Liver (tissue), 9 donors: ENCODE results near the gene POFUT1. TPM values are rescaled to one million over a fixed set of nuclear protein-coding genes. Genes with fewer than 3 reads are reported as not detected.

Experiments used
- DNase-seq: peaks from one replicate; pipeline ENCODE4 v3.0.0-alpha.2; 2017; ENCODE audit warnings: low spot score
- H3K27ac ChIP-seq, 2 donors: one replicate each; pipeline ENCODE4 v1.7.0; 2013; ENCODE audit warnings: inconsistent platforms in 2 of 2, low read length in 2 of 2, control low read depth in 1 of 2, low read depth in 1 of 2, mild to moderate bottlenecking in 1 of 2
- H3K27me3 ChIP-seq, 4 donors: one replicate each; pipeline versions ENCODE4 v1.6.1 to v1.7.0; 2013; ENCODE audit warnings: low read length in 3 of 4, inconsistent platforms in 1 of 4, mild to moderate bottlenecking in 1 of 4, moderate library complexity in 1 of 4; ENCODE audit not compliant: control insufficient read depth in 4 of 4, insufficient read depth in 4 of 4
- H3K36me3 ChIP-seq, 4 donors: one replicate each; pipeline versions ENCODE4 v1.6.1 to v1.7.0; 2013; ENCODE audit warnings: low read length in 3 of 4, mild to moderate bottlenecking in 3 of 4, low read depth in 1 of 4, moderate library complexity in 1 of 4; ENCODE audit not compliant: control insufficient read depth in 4 of 4, insufficient read depth in 3 of 4
- H3K4me1 ChIP-seq, 4 donors: one replicate each; pipeline versions ENCODE4 v1.6.1 to v1.7.0; 2013; ENCODE audit warnings: low read length in 3 of 4, mild to moderate bottlenecking in 3 of 4, moderate library complexity in 1 of 4; ENCODE audit not compliant: control insufficient read depth in 4 of 4, insufficient read depth in 4 of 4
- H3K4me3 ChIP-seq, 3 donors: one replicate each; pipeline versions ENCODE4 v1.6.1 to v1.7.0; 2013; ENCODE audit warnings: low read length in 3 of 3, control low read depth in 1 of 3, low read depth in 1 of 3, mild to moderate bottlenecking in 1 of 3
- H3K9ac ChIP-seq, 2 donors: one replicate each; pipeline ENCODE4 v1.7.0; 2013; ENCODE audit warnings: low read length in 2 of 2, mild to moderate bottlenecking in 2 of 2, moderate library complexity in 2 of 2, control low read depth in 1 of 2, low read depth in 1 of 2
- H3K9me3 ChIP-seq, 4 donors: one replicate each; pipeline versions ENCODE4 v1.6.1 to v1.7.0; 2013; ENCODE audit warnings: low read length in 3 of 4; ENCODE audit not compliant: control insufficient read depth in 4 of 4
- ATF3 ChIP-seq: IDR thresholded peaks from 2 replicates; pipeline ENCODE4 v1.6.1; 2016; ENCODE audit warnings: antibody characterized with exemption
- CTCF ChIP-seq: fragments of 150-350 bp; IDR thresholded peaks from 2 replicates; pipeline ENCODE4 v1.5.1; 2017; ENCODE audit warnings: improper control_type of control experiment, low read depth, low read length; ENCODE audit not compliant: missing input control
- EGR1 ChIP-seq, 2 donors: IDR thresholded peaks; 2 replicates each; pipeline ENCODE4 v1.6.1; 2016 to 2018; ENCODE audit warnings: antibody characterized with exemption in 2 of 2, low read depth in 2 of 2
- GABPA ChIP-seq, 2 donors: IDR thresholded peaks in 1 of 2; conservative IDR thresholded peaks in 1 of 2; 2 replicates each; pipeline ENCODE4 v1.6.1; 2016; ENCODE audit warnings: antibody characterized with exemption in 2 of 2, mild to moderate bottlenecking in 1 of 2, moderate library complexity in 1 of 2
- HNF4A ChIP-seq, 2 donors: conservative IDR thresholded peaks; 2 replicates each; pipeline ENCODE4 v1.6.1; 2016; ENCODE audit warnings: antibody characterized with exemption in 2 of 2, mild to moderate bottlenecking in 2 of 2
- MAX ChIP-seq: IDR thresholded peaks from 2 replicates; pipeline ENCODE4 v1.6.1; 2016; ENCODE audit warnings: antibody characterized with exemption
- NR2F2 ChIP-seq: IDR thresholded peaks from 2 replicates; pipeline ENCODE4 v1.6.1; 2016; ENCODE audit warnings: antibody characterized with exemption
- REST ChIP-seq: IDR thresholded peaks from 2 replicates; pipeline ENCODE4 v1.6.1; 2016; ENCODE audit warnings: antibody characterized with exemption, mild to moderate bottlenecking
- RXRA ChIP-seq, 2 donors: IDR thresholded peaks; 2 replicates each; pipeline ENCODE4 v1.6.1; 2017 to 2018; ENCODE audit warnings: antibody characterized with exemption in 2 of 2, mild to moderate bottlenecking in 1 of 2
- SP1 ChIP-seq: IDR thresholded peaks from 2 replicates; pipeline ENCODE4 v1.6.1; 2018; ENCODE audit warnings: antibody characterized with exemption, mild to moderate bottlenecking
- YY1 ChIP-seq: IDR thresholded peaks from 2 replicates; pipeline ENCODE4 v1.6.1; 2016; ENCODE audit warnings: antibody characterized with exemption, mild to moderate bottlenecking
- ZBTB33 ChIP-seq: IDR thresholded peaks from 2 replicates; pipeline ENCODE4 v1.6.1; 2016; ENCODE audit warnings: antibody characterized with exemption
- WGBS: extraction: QIAGEN DNeasy Blood & Tissue Kit; methylation state at CpG from one replicate; pipeline ENCODE4 v1.1.7; 2013; 5-methylcytosine and 5-hydroxymethylcytosine counted together
- polyA plus RNA-seq, 2 donors: library from polyadenylated mRNA; stranded (reverse) in 1 of 2; unstranded in 1 of 2; fragments of 200-250 nt in 1 of 2; fragments of >200 nt in 1 of 2; fragmentation: Nextera tagmentation in 1 of 2; extraction: Ambion mirVana in 1 of 2; gene quantifications; one replicate each; pipeline versions ENCODE4 v1.2.1 to v1.2.3, GENCODE V29; 2013 to 2015
- total RNA-seq, 2 donors: library from RNA; depleted of rRNA; stranded (reverse); fragments of >200 nt; gene quantifications; one replicate each; pipeline ENCODE4 v1.2.3, GENCODE V29; 2014
- donor health status: healthy.
- donor health status: healthy.
- donor health status: healthy.
- donor health status: healthy.
- donor health status: healthy.

Gene POFUT1
- total and polyA plus RNA-seq, 4 donors, result 14.6 to 43.3 (median 24.8) TPM

GRCh38 chr20:32209850-32210605, 2.3 kb downstream of the POFUT1 start:
- DNase-seq, result no peak
- Histone ChIP-seq H3K9ac (peak overlapping the region in 1 of 2 donors; percentile 29), H3K27ac (peak overlapping the region; percentile 85 to 96), H3K4me1 (peaks cover 6 to 67% (median 61%) of the 10 kb centered on the region in 4 donors), H3K9me3 (no peaks in the 10 kb centered on the region), H3K27me3 (no peaks in the 10 kb centered on the region), H3K4me3 (no peak overlapping the region), H3K36me3 (peaks cover 0 to 13% (median 3%) of the 10 kb centered on the region in 4 donors)
- 73% methylated on average over 9 of the region's 9 CpGs for WGBS
- TF ChIP-seq ZBTB33 (no peak), RXRA (IDR thresholded peaks at IDR 0.05) (peak in 1 of 2 donors; percentile 3), CTCF (no peak)

- DNase-seq, result no peak
- peak; percentile 17 to 42 for TF ChIP-seq HNF4A (conservative IDR thresholded peaks at IDR 0.05)
- TF ChIP-seq NR2F2, result no peak
- TF ChIP-seq GABPA (IDR thresholded peaks at IDR 0.05 in 1 of 2, conservative IDR thresholded peaks at IDR 0.05 in 1 of 2), result no peak
- Histone ChIP-seq H3K36me3 (peaks cover 0 to 19% (median 6%) of the 10 kb centered on the region in 4 donors), H3K9me3 (no peaks in the 10 kb centered on the region), H3K27ac (no peak overlapping the region), H3K4me1 (peaks cover 14 to 74% (median 71%) of the 10 kb centered on the region in 4 donors), H3K27me3 (no peaks in the 10 kb centered on the region), H3K9ac (no peak overlapping the region), H3K4me3 (no peak overlapping the region)
- 87% methylated on average over 1 of the region's 1 CpG for WGBS
Measured at GRCh38 chr20:32213870-32214269, 6.2 kb downstream of the POFUT1 start.

GRCh38 chr20:32215147-32215546, 7.5 kb downstream of the POFUT1 start:
- peaks cover 14 to 66% (median 62%) of the 10 kb centered on the region in 4 donors for H3K4me1 ChIP-seq
- H3K27ac ChIP-seq, result peak overlapping the region in 1 of 2 donors; percentile 90
- no peaks in the 10 kb centered on the region for H3K9me3 ChIP-seq
- H3K36me3 ChIP-seq, result peaks cover 0 to 15% (median 7%) of the 10 kb centered on the region in 4 donors
- H3K4me3 ChIP-seq, result no peak overlapping the region
- H3K27me3 ChIP-seq, result no peaks in the 10 kb centered on the region
- 93% methylated on average over 8 of the region's 8 CpGs for WGBS
- TF ChIP-seq NR2F2, result no peak
- TF ChIP-seq EGR1 (IDR thresholded peaks at IDR 0.05; ENCODE audit: low read depth in 2 of 2), result no peak
- TF ChIP-seq MAX, result no peak
- no peak for TF ChIP-seq REST
- no peak for TF ChIP-seq SP1
- no peak for TF ChIP-seq RXRA (IDR thresholded peaks at IDR 0.05)
- TF ChIP-seq YY1, result no peak
- TF ChIP-seq ATF3, result no peak
- no peak for TF ChIP-seq CTCF
- no peak for TF ChIP-seq ZBTB33
- no peak for DNase-seq
- peak overlapping the region in 1 of 2 donors; percentile 12 for H3K9ac ChIP-seq
